Measurements from ENCODE around the gene HSPA1B. TPM values are rescaled to one million over a fixed set of nuclear protein-coding genes. Genes with fewer than 3 reads are reported as not detected.

Gene HSPA1B
- polyA plus RNA-seq, 1 donor from 2014 or later = 120 TPM

DNA sequence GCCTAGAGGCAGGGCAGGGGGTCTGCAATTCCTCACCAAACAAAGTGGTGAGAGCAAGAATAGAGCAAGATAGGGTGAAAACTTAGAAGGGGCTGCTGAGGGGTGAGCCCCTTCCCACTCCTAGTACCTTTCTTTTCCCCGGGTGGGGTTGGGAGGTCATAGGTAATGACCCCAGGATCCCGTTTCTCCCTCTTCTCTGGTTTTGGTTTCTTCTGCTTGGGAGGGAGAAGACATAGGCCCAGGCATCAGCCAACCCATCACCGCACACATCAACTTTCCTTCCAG lies 35.5 kb upstream of the HSPA1B start:
- TF ChIP-seq, protein P1, sequence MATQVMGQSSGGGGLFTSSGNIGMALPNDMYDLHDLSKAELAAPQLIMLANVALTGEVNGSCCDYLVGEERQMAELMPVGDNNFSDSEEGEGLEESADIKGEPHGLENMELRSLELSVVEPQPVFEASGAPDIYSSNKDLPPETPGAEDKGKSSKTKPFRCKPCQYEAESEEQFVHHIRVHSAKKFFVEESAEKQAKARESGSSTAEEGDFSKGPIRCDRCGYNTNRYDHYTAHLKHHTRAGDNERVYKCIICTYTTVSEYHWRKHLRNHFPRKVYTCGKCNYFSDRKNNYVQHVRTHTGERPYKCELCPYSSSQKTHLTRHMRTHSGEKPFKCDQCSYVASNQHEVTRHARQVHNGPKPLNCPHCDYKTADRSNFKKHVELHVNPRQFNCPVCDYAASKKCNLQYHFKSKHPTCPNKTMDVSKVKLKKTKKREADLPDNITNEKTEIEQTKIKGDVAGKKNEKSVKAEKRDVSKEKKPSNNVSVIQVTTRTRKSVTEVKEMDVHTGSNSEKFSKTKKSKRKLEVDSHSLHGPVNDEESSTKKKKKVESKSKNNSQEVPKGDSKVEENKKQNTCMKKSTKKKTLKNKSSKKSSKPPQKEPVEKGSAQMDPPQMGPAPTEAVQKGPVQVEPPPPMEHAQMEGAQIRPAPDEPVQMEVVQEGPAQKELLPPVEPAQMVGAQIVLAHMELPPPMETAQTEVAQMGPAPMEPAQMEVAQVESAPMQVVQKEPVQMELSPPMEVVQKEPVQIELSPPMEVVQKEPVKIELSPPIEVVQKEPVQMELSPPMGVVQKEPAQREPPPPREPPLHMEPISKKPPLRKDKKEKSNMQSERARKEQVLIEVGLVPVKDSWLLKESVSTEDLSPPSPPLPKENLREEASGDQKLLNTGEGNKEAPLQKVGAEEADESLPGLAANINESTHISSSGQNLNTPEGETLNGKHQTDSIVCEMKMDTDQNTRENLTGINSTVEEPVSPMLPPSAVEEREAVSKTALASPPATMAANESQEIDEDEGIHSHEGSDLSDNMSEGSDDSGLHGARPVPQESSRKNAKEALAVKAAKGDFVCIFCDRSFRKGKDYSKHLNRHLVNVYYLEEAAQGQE (IDR thresholded peaks at IDR 0.05; ENCODE audit: borderline replicate concordance) = no peak
- TF ChIP-seq EP300 (conservative IDR thresholded peaks at IDR 0.05; ENCODE audit: poor library complexity, severe bottlenecking) (no peak), TAF1 (IDR thresholded peaks at IDR 0.05; ENCODE audit: low read depth) (no peak), MXI1 (conservative IDR thresholded peaks at IDR 0.05; ENCODE audit: poor library complexity, severe bottlenecking) (no peak), SMC3 (conservative IDR thresholded peaks at IDR 0.05; ENCODE audit: poor library complexity) (no peak), EZH2 (IDR thresholded peaks at IDR 0.05; ENCODE audit: borderline replicate concordance, insufficient read depth, low read length, poor library complexity, severe bottlenecking) (no peak), RAD21 (conservative IDR thresholded peaks at IDR 0.05) (no peak), POLR2AphosphoS5 (IDR thresholded peaks at IDR 0.05) (no peak)
- TF ChIP-seq, protein P2, sequence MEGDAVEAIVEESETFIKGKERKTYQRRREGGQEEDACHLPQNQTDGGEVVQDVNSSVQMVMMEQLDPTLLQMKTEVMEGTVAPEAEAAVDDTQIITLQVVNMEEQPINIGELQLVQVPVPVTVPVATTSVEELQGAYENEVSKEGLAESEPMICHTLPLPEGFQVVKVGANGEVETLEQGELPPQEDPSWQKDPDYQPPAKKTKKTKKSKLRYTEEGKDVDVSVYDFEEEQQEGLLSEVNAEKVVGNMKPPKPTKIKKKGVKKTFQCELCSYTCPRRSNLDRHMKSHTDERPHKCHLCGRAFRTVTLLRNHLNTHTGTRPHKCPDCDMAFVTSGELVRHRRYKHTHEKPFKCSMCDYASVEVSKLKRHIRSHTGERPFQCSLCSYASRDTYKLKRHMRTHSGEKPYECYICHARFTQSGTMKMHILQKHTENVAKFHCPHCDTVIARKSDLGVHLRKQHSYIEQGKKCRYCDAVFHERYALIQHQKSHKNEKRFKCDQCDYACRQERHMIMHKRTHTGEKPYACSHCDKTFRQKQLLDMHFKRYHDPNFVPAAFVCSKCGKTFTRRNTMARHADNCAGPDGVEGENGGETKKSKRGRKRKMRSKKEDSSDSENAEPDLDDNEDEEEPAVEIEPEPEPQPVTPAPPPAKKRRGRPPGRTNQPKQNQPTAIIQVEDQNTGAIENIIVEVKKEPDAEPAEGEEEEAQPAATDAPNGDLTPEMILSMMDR (IDR thresholded peaks at IDR 0.05; ENCODE audit: poor library complexity, severe bottlenecking) = no peak
- H4K20me1 ChIP-seq (ENCODE audit: insufficient read depth) = no peaks in the 10 kb centered on the region

DNA sequence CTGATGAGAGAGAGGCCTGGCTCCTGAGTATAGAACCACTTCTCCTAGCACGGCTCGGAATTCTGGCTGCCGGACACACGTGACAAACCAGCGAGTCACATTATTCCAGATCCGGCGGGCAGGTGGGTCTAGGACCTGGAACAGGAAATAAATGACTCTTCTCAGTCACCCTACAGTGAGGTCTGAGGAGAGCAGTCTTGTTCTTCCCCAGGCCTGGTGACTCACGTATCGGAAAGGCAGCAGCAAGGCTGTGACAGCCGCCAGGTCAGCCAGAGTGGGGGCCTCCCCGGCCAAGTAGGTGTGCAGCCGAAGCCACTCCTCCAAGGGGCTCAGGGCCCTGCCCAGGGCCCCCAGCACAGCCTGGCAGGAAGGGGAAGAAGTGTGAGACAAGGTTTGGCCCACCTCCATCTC lies 34.8 kb upstream of the HSPA1B start:
- H3F3A ChIP-seq (ENCODE audit: insufficient read depth, low read length, poor library complexity, severe bottlenecking) = no peaks in the 10 kb centered on the region

More for the DNA sequence above, 35.5 kb upstream of the HSPA1B start:
- Histone ChIP-seq H3K27me3 (ENCODE audit: insufficient read depth, low read depth, low read length) (no peaks in the 10 kb centered on the region), H3F3A (ENCODE audit: insufficient read depth, low read length, poor library complexity, severe bottlenecking) (no peaks in the 10 kb centered on the region), H3K9ac (ENCODE audit: low read length) (no peak overlapping the region), H3K79me2 (replicated peaks; ENCODE audit: insufficient read depth, low read length) (peaks cover 18% of the 10 kb centered on the region), H3K27ac (ENCODE audit: low read length) (no peak overlapping the region), H3K9me2 (ENCODE audit: insufficient read depth, low read length) (no peaks in the 10 kb centered on the region), H2AFZ (ENCODE audit: low read depth, low read length) (no peak overlapping the region), H3K9me3 (ENCODE audit: low read length) (no peaks in the 10 kb centered on the region), H3K4me3 (ENCODE audit: low read length) (no peak overlapping the region), H3K36me3 (ENCODE audit: insufficient read depth, low read length) (no peaks in the 10 kb centered on the region), H3K4me2 (ENCODE audit: low read length) (no peak overlapping the region)

More for the DNA sequence above, 34.8 kb upstream of the HSPA1B start:
- TF ChIP-seq, protein P1 (IDR thresholded peaks at IDR 0.05; ENCODE audit: borderline replicate concordance) = no peak
- no peak for TF ChIP-seq MXI1 (conservative IDR thresholded peaks at IDR 0.05; ENCODE audit: poor library complexity, severe bottlenecking)
- TF ChIP-seq EZH2 (IDR thresholded peaks at IDR 0.05; ENCODE audit: borderline replicate concordance, insufficient read depth, low read length, poor library complexity, severe bottlenecking) = no peak
- TF ChIP-seq, protein P2 (IDR thresholded peaks at IDR 0.05; ENCODE audit: poor library complexity, severe bottlenecking) = no peak
- TF ChIP-seq RAD21 (conservative IDR thresholded peaks at IDR 0.05) = no peak
- no peak for TF ChIP-seq SMC3 (conservative IDR thresholded peaks at IDR 0.05; ENCODE audit: poor library complexity)
- TF ChIP-seq POLR2AphosphoS5 (IDR thresholded peaks at IDR 0.05) = no peak
- TF ChIP-seq TAF1 (IDR thresholded peaks at IDR 0.05; ENCODE audit: low read depth) = no peak
- TF ChIP-seq EP300 (conservative IDR thresholded peaks at IDR 0.05; ENCODE audit: poor library complexity, severe bottlenecking) = no peak
- Histone ChIP-seq H3K9me3 (ENCODE audit: low read length) (no peaks in the 10 kb centered on the region), H3K9me2 (ENCODE audit: insufficient read depth, low read length) (no peaks in the 10 kb centered on the region), H3K79me2 (replicated peaks; ENCODE audit: insufficient read depth, low read length) (peaks cover 18% of the 10 kb centered on the region), H3K4me2 (ENCODE audit: low read length) (no peak overlapping the region), H3K36me3 (ENCODE audit: insufficient read depth, low read length) (no peaks in the 10 kb centered on the region), H3K27ac (ENCODE audit: low read length) (no peak overlapping the region), H3K27me3 (ENCODE audit: insufficient read depth, low read depth, low read length) (no peaks in the 10 kb centered on the region), H4K20me1 (ENCODE audit: insufficient read depth) (no peaks in the 10 kb centered on the region), H2AFZ (ENCODE audit: low read depth, low read length) (no peak overlapping the region), H3K4me3 (ENCODE audit: low read length) (no peak overlapping the region), H3K9ac (ENCODE audit: low read length) (no peak overlapping the region)

Measured in neural cell (in vitro differentiated cells).